ENCODE data around the gene SERTAD1.
A peak's percentile ranks its signal among the peaks of the same experiment; 100 is the strongest.

Gene SERTAD1

GRCh38 chr19:40465557-40466218, 39.9 kb upstream of the SERTAD1 start, which contains the start of gene BLVRB:
Gene BLVRB (minus strand): TSS chr19:40465745. CDS start chr19:40465688, 57 bp downstream.
- TF ChIP-seq FOXM1 (IDR thresholded peaks at IDR 0.05; ENCODE audit: borderline replicate concordance, low read depth) (no peak), TEAD4 (IDR thresholded peaks at IDR 0.05) (0 out of 2 replicates have a peak, but pooled peaks have one; percentile 18), MAX (IDR thresholded peaks at IDR 0.05) (peak; percentile 80), RAD21 (IDR thresholded peaks at IDR 0.05; ENCODE audit: low read depth) (no peak), ZBTB7A (IDR thresholded peaks at IDR 0.05; ENCODE audit: low read depth) (no peak), NFIC (IDR thresholded peaks at IDR 0.05) (no peak), YY1 (IDR thresholded peaks at IDR 0.05; ENCODE audit: low read depth) (0 out of 2 replicates have a peak, but pooled peaks have one; percentile 30), CEBPB (IDR thresholded peaks at IDR 0.05) (no peak), EGR1 (IDR thresholded peaks at IDR 0.05) (0 out of 2 replicates have a peak, but pooled peaks have one; percentile 26), TCF12 (IDR thresholded peaks at IDR 0.05; ENCODE audit: low read depth) (no peak), USF1 (IDR thresholded peaks at IDR 0.05) (no peak), EP300 (IDR thresholded peaks at IDR 0.05; ENCODE audit: borderline replicate concordance) (no peak; the same call in 1 of the 2 replicates), REST (IDR thresholded peaks at IDR 0.05; ENCODE audit: low read depth) (no peak), TAF1 (IDR thresholded peaks at IDR 0.05; ENCODE audit: low read depth) (peak; percentile 55; the same call in 1 of the 2 replicates), CREB1 (IDR thresholded peaks at IDR 0.05; ENCODE audit: low read depth) (0 out of 2 replicates have a peak, but pooled peaks have one; percentile 10)

- no peak for TF ChIP-seq RAD21 (IDR thresholded peaks at IDR 0.05; ENCODE audit: low read depth)
- TF ChIP-seq NFIC (IDR thresholded peaks at IDR 0.05) = no peak
- no peak for TF ChIP-seq FOXM1 (IDR thresholded peaks at IDR 0.05; ENCODE audit: borderline replicate concordance, low read depth)
- no peak for TF ChIP-seq MAX (IDR thresholded peaks at IDR 0.05)
- TF ChIP-seq CEBPB (IDR thresholded peaks at IDR 0.05) = peak; percentile 58
- TF ChIP-seq YY1 (IDR thresholded peaks at IDR 0.05; ENCODE audit: low read depth) = no peak
- TF ChIP-seq USF1 (IDR thresholded peaks at IDR 0.05) = no peak
- TF ChIP-seq EP300 (IDR thresholded peaks at IDR 0.05; ENCODE audit: borderline replicate concordance) = no peak
- TF ChIP-seq REST (IDR thresholded peaks at IDR 0.05; ENCODE audit: low read depth) = no peak
Observed at GRCh38 chr19:40465025-40465556, 39.3 kb upstream of the SERTAD1 start.

GRCh38 chr19:40464059-40465024, 38.5 kb upstream of the SERTAD1 start:
- TF ChIP-seq EP300 (IDR thresholded peaks at IDR 0.05; ENCODE audit: borderline replicate concordance) (no peak), TEAD4 (IDR thresholded peaks at IDR 0.05) (0 out of 2 replicates have a peak, but pooled peaks have one; percentile 57), MAX (IDR thresholded peaks at IDR 0.05) (peak; percentile 13; the same call in 1 of the 2 replicates), TCF12 (IDR thresholded peaks at IDR 0.05; ENCODE audit: low read depth) (no peak), RAD21 (IDR thresholded peaks at IDR 0.05; ENCODE audit: low read depth) (peak; percentile 78), YY1 (IDR thresholded peaks at IDR 0.05; ENCODE audit: low read depth) (no peak)

- TF ChIP-seq CEBPB (IDR thresholded peaks at IDR 0.05) = peak; percentile 52; the same call in 1 of the 2 replicates
Observed at GRCh38 chr19:40463587-40464037, 37.8 kb upstream of the SERTAD1 start.

Data from Ishikawa (cell line).